Measurements from ENCODE around the gene HOXA3. TPM values are rescaled to one million over a fixed set of nuclear protein-coding genes. Genes with fewer than 3 reads are reported as not detected.

HOXA3 gene
- total RNA-seq, 1 experiment from 2014 or later: not detected

GRCh38 chr7:27176524-27176845 is 24.1 kb upstream of the HOXA3 start:
- POLR2A ChIA-PET: no interaction called here

More at GRCh38 chr7:27176524-27176845, 24.1 kb upstream of the HOXA3 start:
- Mint-ChIP-seq H3K9me3 (no peaks in the 10 kb centered on the region), H3K4me1 (peaks cover 25% of the 10 kb centered on the region), H3K27me3 (ENCODE audit: low read depth) (peaks cover 99% of the 10 kb centered on the region), H3K27ac (no peak overlapping the region), H3K36me3 (no peaks in the 10 kb centered on the region), H3K4me3 (no peak overlapping the region)
- no peak for ATAC-seq
- TF ChIP-seq ZNF532 (CRISPR knock-in tag; IDR thresholded peaks at IDR 0.05; ENCODE audit: borderline replicate concordance): no peak
- no peak for TF ChIP-seq USF1 (CRISPR knock-in tag; IDR thresholded peaks at IDR 0.05)
- no peak for TF ChIP-seq ZBTB21 (CRISPR knock-in tag; IDR thresholded peaks at IDR 0.05; ENCODE audit: borderline replicate concordance)
- no peak for TF ChIP-seq RELA (CRISPR knock-in tag; IDR thresholded peaks at IDR 0.05; ENCODE audit: borderline replicate concordance)
- no peak for TF ChIP-seq RORB (CRISPR knock-in tag; IDR thresholded peaks at IDR 0.05)
- no peak for TF ChIP-seq ZNF423 (CRISPR knock-in tag; IDR thresholded peaks at IDR 0.05)
- TF ChIP-seq ZBTB43 (CRISPR knock-in tag; IDR thresholded peaks at IDR 0.05): no peak
- TF ChIP-seq ATF2 (CRISPR knock-in tag; IDR thresholded peaks at IDR 0.05; ENCODE audit: borderline replicate concordance, low read depth): no peak
- TF ChIP-seq ZSCAN18 (CRISPR knock-in tag; IDR thresholded peaks at IDR 0.05): no peak
- CTCF ChIA-PET: interaction anchor here (1.2 to 2.3 kb wide), 3 partner anchors 8 to 68 kb away, joined by 4 to 6 read pairs (median 4); partner anchors contain the start of genes HOXA11 and HOXA9
- DNase-seq (ENCODE audit: low spot score): no peak

Data from WTC11 (cell line).